Keratinocyte (primary cell): ENCODE measurements around the gene CCDC27.

Experiments used
- EZH2 ChIP-seq: IDR thresholded peaks from one replicate; pipeline ENCODE4 v1.6.1; 2012; ENCODE audit warnings: inconsistent platforms, mild to moderate bottlenecking, low read length, moderate library complexity
- TF ChIP-seq, protein P1 (sequence below), 3 experiments: IDR thresholded peaks in 1 of 3; conservative IDR thresholded peaks in 1 of 3; optimal IDR thresholded peaks in 1 of 3; 2 replicates in 2 of 3; 3 replicates in 1 of 3; pipeline versions ENCODE3 to v1.5.1; 2011; ENCODE audit warnings: low read length in 3 of 3, mild to moderate bottlenecking in 3 of 3, moderate library complexity in 2 of 3, control low read depth in 1 of 3, inconsistent platforms in 1 of 3; ENCODE audit not compliant: insufficient read depth in 2 of 3; ENCODE audit errors: extremely low read depth in 1 of 3

DNA sequence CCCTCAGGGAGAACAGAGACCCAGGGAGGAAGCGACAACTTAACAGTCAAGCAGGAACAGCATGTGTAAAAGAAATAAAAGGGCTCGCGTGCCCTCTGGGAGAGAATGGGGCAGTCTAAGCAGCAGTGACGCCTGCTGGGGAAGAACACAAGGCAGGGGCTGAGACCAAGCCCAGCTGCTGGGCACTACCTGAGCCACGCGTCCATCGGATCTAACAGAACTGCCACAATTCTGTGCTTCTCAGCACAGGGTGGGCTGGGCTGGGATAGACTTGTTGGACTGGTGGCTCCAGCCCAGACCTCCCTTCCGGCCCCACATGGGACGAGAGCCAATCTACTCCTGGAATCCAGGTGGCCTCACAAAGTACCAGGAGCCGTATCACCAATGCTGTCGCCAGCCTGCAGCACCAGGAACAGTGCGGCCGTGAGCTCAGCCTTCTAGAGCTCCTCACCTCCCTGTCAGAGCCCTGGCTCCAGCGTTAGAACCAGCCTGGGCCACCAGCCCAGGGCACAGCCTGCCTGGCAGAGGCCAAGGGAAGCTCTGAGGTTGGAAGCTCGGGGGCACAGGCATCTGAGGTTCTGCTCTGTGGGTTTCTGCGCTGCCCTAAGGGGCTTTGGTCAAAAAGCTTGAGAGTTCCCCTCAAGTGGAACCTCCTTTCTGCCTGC, 36.6 kb downstream of the CCDC27 start:
- TF ChIP-seq, protein P1, sequence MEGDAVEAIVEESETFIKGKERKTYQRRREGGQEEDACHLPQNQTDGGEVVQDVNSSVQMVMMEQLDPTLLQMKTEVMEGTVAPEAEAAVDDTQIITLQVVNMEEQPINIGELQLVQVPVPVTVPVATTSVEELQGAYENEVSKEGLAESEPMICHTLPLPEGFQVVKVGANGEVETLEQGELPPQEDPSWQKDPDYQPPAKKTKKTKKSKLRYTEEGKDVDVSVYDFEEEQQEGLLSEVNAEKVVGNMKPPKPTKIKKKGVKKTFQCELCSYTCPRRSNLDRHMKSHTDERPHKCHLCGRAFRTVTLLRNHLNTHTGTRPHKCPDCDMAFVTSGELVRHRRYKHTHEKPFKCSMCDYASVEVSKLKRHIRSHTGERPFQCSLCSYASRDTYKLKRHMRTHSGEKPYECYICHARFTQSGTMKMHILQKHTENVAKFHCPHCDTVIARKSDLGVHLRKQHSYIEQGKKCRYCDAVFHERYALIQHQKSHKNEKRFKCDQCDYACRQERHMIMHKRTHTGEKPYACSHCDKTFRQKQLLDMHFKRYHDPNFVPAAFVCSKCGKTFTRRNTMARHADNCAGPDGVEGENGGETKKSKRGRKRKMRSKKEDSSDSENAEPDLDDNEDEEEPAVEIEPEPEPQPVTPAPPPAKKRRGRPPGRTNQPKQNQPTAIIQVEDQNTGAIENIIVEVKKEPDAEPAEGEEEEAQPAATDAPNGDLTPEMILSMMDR (optimal IDR thresholded peaks at IDR 0.05 in 1 of 3, IDR thresholded peaks at IDR 0.05 in 1 of 3, conservative IDR thresholded peaks at IDR 0.05 in 1 of 3; ENCODE audit: extremely low read depth in 1 of 3, insufficient read depth in 2 of 3, low read length in 3 of 3): no peak
- no peak for TF ChIP-seq EZH2
